Tibial nerve (tissue), 4 donors: Measurements from ENCODE around the gene PORCN. TPM values are rescaled to one million over a fixed set of nuclear protein-coding genes. Genes with fewer than 3 reads are reported as not detected.

ENCODE experiments used
- DNase-seq, 2 donors: peaks; one replicate each; pipeline ENCODE4 v3.0.0-alpha.2; 2019; ENCODE audit warnings: low spot score in 2 of 2
- H3K27ac ChIP-seq, 4 donors: fragments of 200-600 bp; sonication (generic) in 3 of 4; one replicate each; pipeline ENCODE4 v1.5.1; 2017 to 2019; ENCODE audit warnings: mild to moderate bottlenecking in 1 of 4
- H3K27me3 ChIP-seq, 2 donors: fragments of 200-600 bp; sonication (generic) in 1 of 2; one replicate each; pipeline versions ENCODE4 v1.5.1 to v1.6.0; 2017 to 2019
- H3K36me3 ChIP-seq, 3 donors: fragments of 200-600 bp; sonication (generic); one replicate each; pipeline ENCODE4 v1.5.1; 2018 to 2019
- H3K4me1 ChIP-seq, 4 donors: fragments of 200-600 bp; sonication (generic) in 3 of 4; one replicate each; pipeline ENCODE4 v1.5.1; 2017 to 2019
- H3K4me3 ChIP-seq, 4 donors: fragments of 200-600 bp; sonication (generic) in 3 of 4; one replicate each; pipeline ENCODE4 v1.5.1; 2017 to 2019; ENCODE audit warnings: mild to moderate bottlenecking in 1 of 4, moderate library complexity in 1 of 4
- H3K9me3 ChIP-seq, 4 donors: fragments of 200-600 bp; sonication (generic) in 3 of 4; one replicate each; pipeline ENCODE4 v1.5.1; 2017 to 2019
- EP300 ChIP-seq, 2 donors: sonication (generic); formaldehyde crosslinking; IDR thresholded peaks; one replicate each; pipeline ENCODE4 v1.6.1; 2017; ENCODE audit warnings: antibody characterized with exemption in 2 of 2, mild to moderate bottlenecking in 1 of 2
- POLR2A ChIP-seq, 2 donors: fragments of 450-650 bp; IDR thresholded peaks; one replicate each; pipeline ENCODE4 v1.6.1; 2017; ENCODE audit warnings: antibody characterized with exemption in 2 of 2, mild to moderate bottlenecking in 2 of 2, moderate library complexity in 2 of 2
- WGBS, 2 donors: methylation state at CpG; one replicate each; pipeline ENCODE4 v1.1.5; 2018; 5-methylcytosine and 5-hydroxymethylcytosine counted together
- total RNA-seq, 4 donors: library from RNA; depleted of rRNA; stranded (reverse); fragments of >200 nt; gene quantifications; one replicate each; pipeline ENCODE4 v1.1.0, GENCODE V29; 2016
- TF ChIP-seq, protein P1 (sequence below), 5 experiments: fragments of 200-600 bp in 3 of 5; fragments of 450-650 bp in 2 of 5; sonication (generic) in 3 of 5; IDR thresholded peaks; one replicate each; pipeline ENCODE4 v1.5.1; 2016 to 2019; ENCODE audit warnings: antibody characterized with exemption in 5 of 5, mild to moderate bottlenecking in 3 of 5, moderate library complexity in 2 of 5

Gene PORCN
- total RNA-seq, 4 donors from 2014 or later = 8.8 to 19.8 (median 16.1) TPM

DNA sequence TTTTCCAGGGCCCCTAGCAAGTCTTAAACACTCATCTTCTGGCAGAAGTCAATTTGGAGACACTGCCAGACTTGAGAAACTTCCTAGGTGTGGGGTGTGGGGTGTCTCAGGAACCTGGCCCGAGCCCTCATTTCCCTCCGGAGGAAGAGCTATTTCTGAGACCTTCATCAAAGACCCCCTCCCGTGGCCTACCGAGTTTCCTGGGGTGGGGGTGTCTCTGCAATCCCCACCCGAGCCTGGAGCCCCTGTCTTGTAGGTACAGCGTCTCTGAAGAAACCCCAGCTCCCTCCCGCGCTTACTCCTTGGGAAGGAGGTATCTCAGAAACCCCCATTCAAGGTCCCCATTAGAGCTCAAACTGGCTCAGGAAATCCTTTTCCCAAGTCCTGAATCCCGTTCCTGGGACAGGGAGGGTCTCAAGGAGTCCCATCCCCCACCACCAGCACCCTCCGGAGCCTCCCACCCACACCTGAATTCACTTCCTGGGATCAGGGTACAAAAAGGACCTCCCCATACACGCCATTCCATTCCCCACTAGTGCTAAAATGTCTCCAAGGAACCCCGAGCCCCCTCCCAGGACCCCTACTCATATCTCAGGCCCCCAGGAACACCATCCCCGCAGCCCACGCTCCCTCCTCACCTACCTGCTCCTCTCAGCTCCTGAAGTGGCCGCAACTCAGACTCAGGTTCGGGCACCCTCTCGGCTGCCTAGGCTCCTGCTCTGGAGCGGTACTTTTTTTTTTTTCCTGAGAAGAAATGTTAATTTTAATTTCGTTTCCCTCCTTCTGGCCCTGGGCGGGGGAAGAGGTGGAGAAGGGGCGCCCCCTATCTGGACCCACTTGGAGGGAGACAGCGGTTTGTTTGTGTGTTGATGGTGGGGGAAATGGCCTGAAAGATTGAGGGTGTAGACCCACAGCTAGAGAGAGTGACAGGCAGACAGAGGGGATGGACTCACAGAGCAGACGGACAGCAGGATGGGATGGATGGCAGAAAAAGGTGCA, 39.8 kb upstream of the PORCN start:
- no peaks in the 10 kb centered on the region for H3K27me3 ChIP-seq
- DNase-seq = no peak
- H3K9me3 ChIP-seq = no peaks in the 10 kb centered on the region
- 17 to 52% methylated on average over 22 to 23 of the region's 23 CpGs for WGBS, 2 donors
- peaks cover 0 to 16% (median 0%) of the 10 kb centered on the region in 4 donors for H3K4me1 ChIP-seq
- no peak for TF ChIP-seq POLR2A (IDR thresholded peaks at IDR 0.05)
- TF ChIP-seq, protein P1, sequence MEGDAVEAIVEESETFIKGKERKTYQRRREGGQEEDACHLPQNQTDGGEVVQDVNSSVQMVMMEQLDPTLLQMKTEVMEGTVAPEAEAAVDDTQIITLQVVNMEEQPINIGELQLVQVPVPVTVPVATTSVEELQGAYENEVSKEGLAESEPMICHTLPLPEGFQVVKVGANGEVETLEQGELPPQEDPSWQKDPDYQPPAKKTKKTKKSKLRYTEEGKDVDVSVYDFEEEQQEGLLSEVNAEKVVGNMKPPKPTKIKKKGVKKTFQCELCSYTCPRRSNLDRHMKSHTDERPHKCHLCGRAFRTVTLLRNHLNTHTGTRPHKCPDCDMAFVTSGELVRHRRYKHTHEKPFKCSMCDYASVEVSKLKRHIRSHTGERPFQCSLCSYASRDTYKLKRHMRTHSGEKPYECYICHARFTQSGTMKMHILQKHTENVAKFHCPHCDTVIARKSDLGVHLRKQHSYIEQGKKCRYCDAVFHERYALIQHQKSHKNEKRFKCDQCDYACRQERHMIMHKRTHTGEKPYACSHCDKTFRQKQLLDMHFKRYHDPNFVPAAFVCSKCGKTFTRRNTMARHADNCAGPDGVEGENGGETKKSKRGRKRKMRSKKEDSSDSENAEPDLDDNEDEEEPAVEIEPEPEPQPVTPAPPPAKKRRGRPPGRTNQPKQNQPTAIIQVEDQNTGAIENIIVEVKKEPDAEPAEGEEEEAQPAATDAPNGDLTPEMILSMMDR (IDR thresholded peaks at IDR 0.05) = peak in 1 of 5 experiments; percentile 5
- no peak for TF ChIP-seq EP300 (IDR thresholded peaks at IDR 0.05)
- no peaks in the 10 kb centered on the region for H3K36me3 ChIP-seq
- H3K27ac ChIP-seq = no peak overlapping the region
- peak overlapping the region; percentile 13 to 41 (median 30) for H3K4me3 ChIP-seq

DNA sequence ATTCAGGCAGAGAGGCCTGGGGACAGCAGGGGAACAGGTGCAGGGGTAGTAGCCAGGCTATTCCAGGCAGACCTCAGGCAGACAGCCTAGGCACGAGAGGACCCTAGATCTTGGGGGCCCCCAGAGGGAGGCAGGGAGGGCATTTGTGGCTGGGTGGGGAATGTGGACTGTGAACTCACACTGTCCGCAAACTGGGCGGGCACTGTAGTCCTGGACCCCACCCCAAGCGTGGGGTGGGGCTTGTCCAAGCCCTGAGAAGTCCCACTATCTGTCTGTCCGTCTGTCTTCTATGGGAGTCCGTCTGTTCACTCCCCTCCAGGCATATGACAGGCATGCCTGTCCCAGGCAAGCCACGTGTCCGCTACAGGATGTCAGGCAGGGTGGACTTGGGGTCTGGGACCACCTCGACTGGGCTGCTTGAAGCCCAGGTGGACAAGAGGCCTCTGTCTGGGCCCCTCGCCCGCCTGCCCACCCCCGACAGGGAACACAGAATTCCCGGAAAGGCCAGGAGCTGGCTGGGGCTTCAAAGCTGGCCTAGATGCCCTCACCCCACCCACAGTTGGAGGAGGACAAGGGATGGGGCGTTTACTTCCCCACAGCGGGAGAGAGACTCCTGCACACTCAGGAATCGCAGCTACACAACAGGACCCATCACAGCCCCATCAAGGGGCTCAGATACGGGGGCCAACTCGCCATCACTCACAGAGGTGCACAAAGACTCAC, 38.5 kb upstream of the PORCN start, which contains the start of gene SLC38A5:
Gene SLC38A5 (minus strand): TSS at position 151 of the 723 bp plus-strand sequence. CDS start 2,336 bp downstream, outside the sequence.
- WGBS, 2 donors = 79 to 87% methylated on average over 10 to 18 of the region's 18 CpGs
- no peaks in the 10 kb centered on the region for H3K36me3 ChIP-seq
- H3K4me3 ChIP-seq = peak within 1 kb of the TSS; percentile 13 to 41 (median 30)
- H3K27ac ChIP-seq = no peak within 1 kb of the TSS
- H3K27me3 ChIP-seq = no peaks in the 10 kb centered on the region
- no peak for DNase-seq
- peaks cover 0 to 26% (median 0%) of the 10 kb centered on the region in 4 donors for H3K4me1 ChIP-seq
- TF ChIP-seq EP300 (IDR thresholded peaks at IDR 0.05) (no peak), POLR2A (IDR thresholded peaks at IDR 0.05) (no peak)
- TF ChIP-seq, protein P1 (IDR thresholded peaks at IDR 0.05) = no peak
- H3K9me3 ChIP-seq = no peaks in the 10 kb centered on the region

DNA sequence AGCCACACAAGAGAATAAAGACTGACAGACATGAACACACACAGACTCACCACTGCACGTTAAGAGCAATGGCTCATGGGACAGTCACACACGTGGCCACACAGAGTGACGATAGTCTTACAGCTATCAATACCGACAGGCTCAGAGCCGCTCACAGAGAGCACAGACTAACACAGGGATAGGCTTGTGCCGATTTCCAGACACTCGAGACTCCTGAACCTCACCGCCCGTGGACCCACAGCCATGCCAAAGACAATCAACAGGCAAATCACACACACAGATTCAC, 38.0 kb upstream of the PORCN start:
- no peak for DNase-seq
- peaks cover 0 to 29% (median 0%) of the 10 kb centered on the region in 4 donors for H3K4me1 ChIP-seq
- 83 to 90% methylated on average over 2 to 9 of the region's 9 CpGs for WGBS, 2 donors
- no peaks in the 10 kb centered on the region for H3K9me3 ChIP-seq
- H3K27ac ChIP-seq = no peak overlapping the region
- no peaks in the 10 kb centered on the region for H3K36me3 ChIP-seq
- TF ChIP-seq EP300 (IDR thresholded peaks at IDR 0.05) (no peak), POLR2A (IDR thresholded peaks at IDR 0.05) (no peak)
- TF ChIP-seq, protein P1 (IDR thresholded peaks at IDR 0.05) = no peak
- H3K4me3 ChIP-seq = no peak overlapping the region
- no peaks in the 10 kb centered on the region for H3K27me3 ChIP-seq

DNA sequence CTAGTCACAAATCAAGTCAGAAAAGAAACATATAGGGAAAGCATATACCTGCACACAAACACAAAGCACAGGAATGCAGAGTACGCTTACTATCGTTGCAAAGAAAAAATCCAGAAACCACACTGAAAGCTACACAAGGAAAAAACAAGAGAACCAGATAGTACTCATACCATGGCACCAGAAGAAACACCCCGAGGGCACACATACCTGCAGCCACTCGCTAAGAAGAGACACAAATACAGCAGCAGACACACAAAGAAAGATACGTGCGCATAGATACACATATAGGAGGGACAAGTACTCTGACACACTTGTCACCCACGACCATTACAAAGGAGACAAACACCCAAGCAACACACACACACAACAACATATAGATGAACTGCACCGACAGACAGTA, 37.3 kb upstream of the PORCN start:
- H3K4me1 ChIP-seq = peaks cover 0 to 29% (median 0%) of the 10 kb centered on the region in 4 donors
- no peak overlapping the region for H3K4me3 ChIP-seq
- no peaks in the 10 kb centered on the region for H3K27me3 ChIP-seq
- no peaks in the 10 kb centered on the region for H3K36me3 ChIP-seq
- no peak overlapping the region for H3K27ac ChIP-seq
- no peaks in the 10 kb centered on the region for H3K9me3 ChIP-seq
- DNase-seq = no peak
- TF ChIP-seq EP300 (IDR thresholded peaks at IDR 0.05) (no peak), POLR2A (IDR thresholded peaks at IDR 0.05) (no peak)
- TF ChIP-seq, protein P1 (IDR thresholded peaks at IDR 0.05) = no peak
- WGBS, 2 donors = 86 to 96% methylated on average over 6 to 8 of the region's 8 CpGs
